HG02852 (cell line): ENCODE results near the gene CEACAM19.
"Not testable (repeated sequence)": the region's sequence is repeated elsewhere in the genome, so short reads cannot be mapped to it uniquely, and the experiment has no call there.

Experiments used
- ATAC-seq: cut with Tn5 transposase; IDR thresholded peaks from one replicate; pipeline ENCODE4 v1.9.1; 2021; ENCODE audit warnings: mild to moderate bottlenecking, moderate library complexity; ENCODE audit not compliant: unreplicated experiment

CEACAM19 gene

GRCh38 chr19:44698492-44699201 lies 27.4 kb downstream of the CEACAM19 start, which contains the start of gene CEACAM16:
TSS of gene CEACAM16 (plus strand) at chr19:44699151. CDS start at chr19:44701457, 2,306 bp downstream.
- no peak for ATAC-seq

DNA sequence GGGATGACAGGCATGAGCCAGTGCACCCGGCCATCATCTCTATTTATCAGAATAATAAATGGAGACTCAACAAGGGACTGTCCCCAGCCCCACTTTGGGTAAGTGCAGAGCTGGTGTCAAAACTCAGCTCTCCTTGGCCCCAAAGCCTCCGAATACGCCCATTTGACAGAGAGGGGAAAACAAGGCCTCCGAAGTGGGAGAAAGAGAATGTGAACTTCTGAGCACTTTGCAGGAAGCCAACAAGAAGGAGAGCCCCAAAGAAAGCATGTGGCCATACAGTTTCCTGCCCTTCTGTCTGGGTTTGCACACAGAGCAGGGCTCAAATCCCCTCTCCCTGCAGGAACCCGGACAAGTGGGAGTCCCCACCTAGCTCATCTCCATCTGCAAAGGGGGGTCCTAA lies 29.3 kb downstream of the CEACAM19 start:
- ATAC-seq, result no peak

DNA sequence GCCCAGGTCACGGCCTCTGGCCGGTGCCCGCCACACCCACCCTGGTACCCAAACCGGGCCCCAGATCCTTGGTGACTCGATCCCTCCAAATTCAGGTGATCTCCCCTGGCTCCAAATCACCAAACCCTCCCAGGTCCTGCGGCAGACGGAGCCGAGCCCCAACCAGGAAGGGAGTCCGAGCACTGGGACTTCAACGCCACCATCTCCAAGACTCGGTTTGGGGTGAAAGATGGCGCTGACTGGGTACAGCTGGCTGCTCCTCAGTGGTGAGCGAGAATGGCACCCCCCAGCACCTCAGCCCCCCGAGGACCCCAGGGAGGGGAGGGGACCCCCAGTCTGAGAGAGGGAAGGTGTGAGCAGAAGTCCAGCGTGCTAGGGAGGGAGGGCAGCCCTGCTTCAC lies 29.9 kb downstream of the CEACAM19 start:
- ATAC-seq, result no peak

- no peak for ATAC-seq
Measured at GRCh38 chr19:44702551-44703176, 31.4 kb downstream of the CEACAM19 start.

DNA sequence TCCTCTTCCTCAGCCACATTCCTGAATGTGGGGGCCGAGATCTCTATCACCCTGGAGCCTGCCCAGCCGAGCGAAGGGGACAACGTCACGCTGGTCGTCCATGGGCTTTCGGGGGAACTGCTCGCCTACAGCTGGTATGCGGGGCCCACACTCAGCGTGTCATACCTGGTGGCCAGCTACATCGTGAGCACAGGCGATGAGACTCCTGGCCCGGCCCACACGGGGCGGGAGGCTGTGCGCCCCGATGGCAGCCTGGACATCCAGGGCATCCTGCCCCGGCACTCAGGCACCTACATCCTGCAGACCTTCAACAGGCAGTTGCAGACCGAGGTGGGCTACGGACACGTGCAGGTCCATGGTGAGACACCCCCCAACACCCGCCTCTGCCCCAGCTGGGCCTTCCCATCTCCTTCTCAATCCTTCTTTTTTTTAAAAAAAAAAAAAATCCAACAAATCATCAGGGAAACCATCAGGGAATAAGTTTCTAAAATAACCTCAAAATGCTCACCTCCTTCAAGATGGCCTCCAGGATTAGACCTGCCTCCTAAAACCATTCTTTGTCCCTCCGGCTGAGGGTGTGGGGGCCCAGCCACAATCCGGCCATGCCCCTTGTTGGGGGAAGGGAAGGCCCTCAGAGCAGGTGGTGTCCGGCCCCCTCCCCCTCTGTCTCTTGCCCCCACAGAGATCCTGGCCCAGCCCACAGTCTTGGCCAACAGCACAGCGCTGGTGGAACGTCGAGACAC lies 32.2 kb downstream of the CEACAM19 start:
- ATAC-seq, result no peak

- ATAC-seq, result no peak
Measured at GRCh38 chr19:44704982-44705381, 33.7 kb downstream of the CEACAM19 start.

- no peak for ATAC-seq
Measured at GRCh38 chr19:44705502-44706010, 34.3 kb downstream of the CEACAM19 start.

- no peak for ATAC-seq
Measured at GRCh38 chr19:44706506-44707236, 35.4 kb downstream of the CEACAM19 start.

DNA sequence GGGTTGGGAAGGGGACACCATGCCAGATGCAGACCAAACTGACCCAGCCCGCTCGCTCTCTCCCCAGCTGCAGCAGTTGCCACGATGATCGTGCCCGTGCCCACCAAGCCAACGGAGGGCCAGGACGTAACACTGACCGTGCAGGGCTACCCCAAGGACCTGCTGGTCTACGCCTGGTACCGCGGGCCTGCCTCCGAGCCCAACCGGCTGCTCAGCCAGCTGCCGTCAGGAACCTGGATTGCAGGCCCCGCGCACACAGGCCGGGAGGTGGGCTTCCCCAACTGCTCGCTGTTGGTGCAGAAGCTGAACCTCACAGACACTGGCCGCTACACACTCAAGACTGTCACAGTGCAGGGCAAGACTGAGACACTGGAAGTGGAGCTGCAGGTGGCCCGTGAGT lies 36.5 kb downstream of the CEACAM19 start:
- no peak for ATAC-seq

DNA sequence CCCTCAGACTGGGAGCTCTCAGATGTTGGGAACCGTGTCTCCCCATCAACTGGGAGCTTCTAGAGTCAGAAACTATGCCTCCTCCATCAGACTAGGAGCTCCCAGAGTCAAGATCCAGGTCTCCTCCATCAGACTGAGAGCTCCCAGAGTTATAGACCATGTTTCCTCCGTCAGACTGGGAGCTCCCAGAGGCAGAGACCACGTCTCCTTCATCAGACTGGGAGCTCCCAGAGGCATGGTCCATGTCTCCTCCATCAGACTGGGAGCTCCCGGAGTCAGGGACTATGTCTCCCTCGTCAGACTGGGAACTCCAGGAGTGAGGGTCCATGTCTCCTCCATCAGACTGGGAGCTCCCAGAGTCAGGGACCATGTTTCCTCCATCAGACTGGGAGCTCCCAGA lies 37.7 kb downstream of the CEACAM19 start:
- ATAC-seq, result no peak

DNA sequence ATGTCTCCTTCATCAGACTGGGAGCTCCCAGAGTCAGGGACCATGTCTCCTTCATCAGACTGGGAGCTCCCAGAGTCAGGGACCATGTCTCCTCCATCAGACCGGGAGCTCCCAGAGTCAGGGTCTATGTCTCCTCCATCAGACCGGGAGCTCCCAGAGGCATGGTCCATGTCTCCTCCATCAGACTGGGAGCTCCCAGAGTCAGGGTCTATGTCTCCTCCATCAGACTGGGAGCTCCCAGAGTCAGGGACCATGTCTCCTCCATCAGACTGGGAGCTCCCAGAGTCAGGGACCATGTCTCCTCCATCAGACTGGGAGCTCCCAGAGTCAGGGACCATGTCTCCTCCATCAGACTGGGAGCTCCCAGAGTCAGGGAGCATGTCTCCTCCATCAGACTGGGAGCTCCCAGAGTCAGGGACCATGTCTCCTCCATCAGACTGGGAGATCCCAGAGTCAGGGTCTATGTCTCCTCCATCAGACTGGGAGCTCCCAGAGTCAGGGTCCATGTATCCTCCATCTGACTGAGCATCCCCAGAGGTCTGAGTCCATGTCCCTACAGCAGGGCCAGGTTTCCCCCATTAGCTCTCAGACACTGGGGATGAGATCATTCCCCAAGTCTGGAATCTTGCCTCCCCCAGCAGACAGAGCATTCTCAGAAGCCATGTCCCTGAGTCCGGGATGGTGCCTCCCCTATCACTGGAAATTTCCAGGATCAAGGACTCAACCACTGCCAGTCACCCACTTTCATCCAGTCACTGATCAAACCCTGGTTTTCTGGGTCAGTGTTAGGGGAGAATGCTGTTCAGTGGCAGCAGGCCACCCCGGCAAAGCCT lies 38.4 kb downstream of the CEACAM19 start:
- ATAC-seq, result not testable (repeated sequence)

GRCh38 chr19:44710483-44710882 lies 39.2 kb downstream of the CEACAM19 start:
- ATAC-seq, result no peak

GRCh38 chr19:44712864-44713515 lies 41.7 kb downstream of the CEACAM19 start:
- no peak for ATAC-seq

DNA sequence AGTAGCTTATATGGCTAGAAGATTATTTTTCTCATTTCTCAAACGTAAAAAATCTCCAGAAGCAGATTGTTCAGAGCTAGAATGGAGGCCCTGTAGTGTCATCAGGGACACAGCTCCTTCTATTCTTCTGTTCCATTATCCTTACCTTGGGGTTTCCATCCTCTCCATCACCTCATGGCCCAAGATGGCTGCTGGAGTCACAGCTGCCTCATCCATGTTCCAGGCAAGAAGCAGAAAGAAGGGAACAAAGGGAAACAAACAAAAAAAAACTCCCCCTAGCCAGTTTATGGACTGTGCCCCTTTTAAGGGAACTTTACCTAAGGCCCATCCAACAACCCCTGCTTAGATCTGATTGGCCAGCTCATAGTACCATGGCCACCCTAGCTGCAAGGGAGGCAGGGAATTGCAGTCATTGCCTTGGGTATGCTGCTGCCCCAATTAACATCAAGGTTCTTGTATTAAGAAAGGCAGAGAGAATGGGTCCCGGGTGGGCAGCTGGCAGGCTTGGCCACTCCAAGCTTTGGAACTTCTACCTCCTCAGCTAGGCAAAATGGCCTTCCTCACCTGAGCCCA lies 43.4 kb downstream of the CEACAM19 start:
- no peak for ATAC-seq

- no peak for ATAC-seq
Measured at GRCh38 chr19:44717603-44718002, 46.3 kb downstream of the CEACAM19 start.

DNA sequence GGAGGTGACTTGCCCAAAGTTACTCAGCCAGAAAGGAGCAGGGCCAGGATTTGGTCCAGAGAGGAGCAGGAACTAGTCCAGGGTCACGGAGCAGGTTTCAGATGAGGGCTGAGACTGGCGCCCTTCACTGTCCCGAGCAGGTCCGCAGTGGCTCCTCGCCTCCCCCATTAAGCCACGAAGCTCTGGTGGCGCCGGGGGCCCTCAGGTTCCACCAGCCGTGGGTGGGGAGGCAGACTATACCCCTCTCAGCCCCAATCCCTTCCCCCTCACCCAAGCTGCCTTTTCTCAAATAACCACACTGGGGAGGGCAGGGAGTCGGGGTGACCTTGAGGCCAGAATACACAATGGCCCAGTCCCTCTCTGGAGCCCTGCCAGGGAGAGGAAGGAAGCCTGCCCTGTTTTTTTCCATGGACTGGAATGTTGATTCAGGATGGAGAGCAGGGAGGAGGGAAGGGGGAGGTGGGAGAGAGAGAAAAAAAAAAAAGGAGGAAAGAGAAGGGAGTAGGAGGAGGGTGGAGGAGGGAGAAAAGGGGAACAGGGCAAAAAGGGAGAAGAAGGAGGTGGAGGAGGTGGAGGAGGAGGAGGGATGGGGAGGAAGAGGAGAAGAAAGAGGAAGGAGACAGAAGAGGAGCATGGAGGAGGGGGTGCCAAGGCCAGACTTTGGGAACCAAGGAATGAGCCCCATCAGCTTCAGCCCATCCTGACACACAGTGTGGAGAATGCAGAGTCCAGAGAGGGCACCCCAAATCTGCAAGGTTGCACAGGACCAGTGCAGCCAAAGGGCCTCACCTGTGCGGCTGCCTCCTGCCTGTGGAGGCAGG lies 47.4 kb downstream of the CEACAM19 start:
- ATAC-seq, result no peak

- ATAC-seq, result no peak
Measured at GRCh38 chr19:44719262-44719701, 48.0 kb downstream of the CEACAM19 start.

DNA sequence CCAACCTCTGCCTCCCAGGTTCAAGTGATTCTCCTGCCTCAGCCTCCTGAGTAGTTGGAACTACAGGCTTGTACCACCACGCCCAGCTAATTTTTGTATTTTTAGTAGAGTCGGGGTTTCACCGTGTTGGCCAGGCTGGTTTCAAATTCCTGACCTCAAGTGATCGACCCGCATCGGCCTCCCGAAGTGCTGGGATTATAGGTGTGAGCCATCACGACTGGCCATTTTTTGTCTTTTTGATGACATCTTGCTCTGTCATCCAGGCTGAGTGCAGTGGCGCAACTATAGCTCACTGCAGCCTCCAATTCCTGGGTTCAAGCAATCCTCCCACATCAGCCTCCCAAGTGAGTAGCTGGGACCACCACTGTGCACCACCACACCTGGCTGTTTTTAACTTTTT lies 49.1 kb downstream of the CEACAM19 start:
- ATAC-seq, result not testable (repeated sequence)
